ENCODE measurements around the gene CFAP161. TPM values are rescaled to one million over a fixed set of nuclear protein-coding genes. Genes with fewer than 3 reads are reported as not detected.

Gene CFAP161
- polyA plus RNA-seq, 1 of the 3 experiments (the other 2 are of a cell fraction) = 0.03 TPM

DNA sequence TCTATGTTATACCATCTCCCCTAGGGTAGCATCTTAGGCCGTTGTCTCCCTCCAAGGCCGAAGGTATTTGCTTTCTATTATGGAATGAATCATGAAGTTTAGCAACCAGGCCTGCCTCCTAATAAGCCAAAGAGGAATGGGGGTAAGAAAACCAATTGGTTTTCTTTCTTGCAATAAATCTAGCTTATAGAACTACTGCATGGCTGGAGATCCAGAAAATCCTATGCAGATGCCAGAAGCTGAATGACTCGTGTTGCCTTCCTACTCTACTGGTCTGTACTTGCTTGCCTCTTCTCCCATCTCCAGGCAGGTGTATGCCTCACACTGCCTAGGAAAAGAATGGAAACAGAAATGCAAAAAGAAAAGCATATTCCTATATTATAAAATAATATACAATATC lies 31.5 kb downstream of the CFAP161 start:
- no peak overlapping the region for H3K4me2 ChIP-seq
- H3K4me1 ChIP-seq (ENCODE audit: control insufficient read depth in 1 of 2, insufficient read depth in 2 of 2, low read depth in 1 of 2, low read length in 1 of 2) = peaks cover 0 to 14% of the 10 kb centered on the region in 2 experiments; a peak in 2 of 4 replicates
- ChIA-PET POLR2A (no interaction called here), CTCF (interaction anchor here (1.4 to 3.5 kb wide), 3 partner anchors 10 to 100 kb away, joined by 8 to 23 read pairs (median 15); no protein-coding TSS in a partner anchor)
- no peaks in the 10 kb centered on the region for H3K9me2 ChIP-seq
- H3K79me2 ChIP-seq (ENCODE audit: insufficient read depth) = no peaks in the 10 kb centered on the region
- no peak overlapping the region for H3K9ac ChIP-seq
- no peaks in the 10 kb centered on the region for H3K27me3 ChIP-seq (ENCODE audit: insufficient read depth)
- H4K20me1 ChIP-seq (ENCODE audit: insufficient read depth) = no peaks in the 10 kb centered on the region
- H3K4me3 ChIP-seq (ENCODE audit: low read depth in 2 of 2, low read length in 1 of 2) = no peak overlapping the region
- no peaks in the 10 kb centered on the region for H3K9me3 ChIP-seq
- TF ChIP-seq CTCF (IDR thresholded peaks at IDR 0.05) (no peak), YY1 (IDR thresholded peaks at IDR 0.05; ENCODE audit: low read depth) (no peak), NRF1 (IDR thresholded peaks at IDR 0.05; ENCODE audit: low read depth, low read length) (no peak), TAF1 (IDR thresholded peaks at IDR 0.05; ENCODE audit: borderline replicate concordance, low read depth, low read length) (no peak), FOSL2 (IDR thresholded peaks at IDR 0.05; ENCODE audit: borderline replicate concordance, low read depth) (no peak), MAX (IDR thresholded peaks at IDR 0.05; ENCODE audit: low read depth) (no peak), TEAD4 (IDR thresholded peaks at IDR 0.05; ENCODE audit: borderline replicate concordance, insufficient read depth) (no peak), CHD2 (IDR thresholded peaks at IDR 0.05; ENCODE audit: low read length, partially characterized antibody) (no peak), FOXM1 (IDR thresholded peaks at IDR 0.05; ENCODE audit: low read depth) (no peak), NFIC (IDR thresholded peaks at IDR 0.05; ENCODE audit: borderline replicate concordance) (no peak), TCF12 (IDR thresholded peaks at IDR 0.05) (no peak), JUND (IDR thresholded peaks at IDR 0.05) (no peak), RAD21 (IDR thresholded peaks at IDR 0.05; ENCODE audit: low read length) (no peak), EZH2phosphoT487 (IDR thresholded peaks at IDR 0.05; ENCODE audit: borderline replicate concordance, low read depth) (no peak)
- TF ChIP-seq, protein P1, sequence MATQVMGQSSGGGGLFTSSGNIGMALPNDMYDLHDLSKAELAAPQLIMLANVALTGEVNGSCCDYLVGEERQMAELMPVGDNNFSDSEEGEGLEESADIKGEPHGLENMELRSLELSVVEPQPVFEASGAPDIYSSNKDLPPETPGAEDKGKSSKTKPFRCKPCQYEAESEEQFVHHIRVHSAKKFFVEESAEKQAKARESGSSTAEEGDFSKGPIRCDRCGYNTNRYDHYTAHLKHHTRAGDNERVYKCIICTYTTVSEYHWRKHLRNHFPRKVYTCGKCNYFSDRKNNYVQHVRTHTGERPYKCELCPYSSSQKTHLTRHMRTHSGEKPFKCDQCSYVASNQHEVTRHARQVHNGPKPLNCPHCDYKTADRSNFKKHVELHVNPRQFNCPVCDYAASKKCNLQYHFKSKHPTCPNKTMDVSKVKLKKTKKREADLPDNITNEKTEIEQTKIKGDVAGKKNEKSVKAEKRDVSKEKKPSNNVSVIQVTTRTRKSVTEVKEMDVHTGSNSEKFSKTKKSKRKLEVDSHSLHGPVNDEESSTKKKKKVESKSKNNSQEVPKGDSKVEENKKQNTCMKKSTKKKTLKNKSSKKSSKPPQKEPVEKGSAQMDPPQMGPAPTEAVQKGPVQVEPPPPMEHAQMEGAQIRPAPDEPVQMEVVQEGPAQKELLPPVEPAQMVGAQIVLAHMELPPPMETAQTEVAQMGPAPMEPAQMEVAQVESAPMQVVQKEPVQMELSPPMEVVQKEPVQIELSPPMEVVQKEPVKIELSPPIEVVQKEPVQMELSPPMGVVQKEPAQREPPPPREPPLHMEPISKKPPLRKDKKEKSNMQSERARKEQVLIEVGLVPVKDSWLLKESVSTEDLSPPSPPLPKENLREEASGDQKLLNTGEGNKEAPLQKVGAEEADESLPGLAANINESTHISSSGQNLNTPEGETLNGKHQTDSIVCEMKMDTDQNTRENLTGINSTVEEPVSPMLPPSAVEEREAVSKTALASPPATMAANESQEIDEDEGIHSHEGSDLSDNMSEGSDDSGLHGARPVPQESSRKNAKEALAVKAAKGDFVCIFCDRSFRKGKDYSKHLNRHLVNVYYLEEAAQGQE (IDR thresholded peaks at IDR 0.05; ENCODE audit: low read depth, low read length) = no peak
- TF ChIP-seq, protein P2, sequence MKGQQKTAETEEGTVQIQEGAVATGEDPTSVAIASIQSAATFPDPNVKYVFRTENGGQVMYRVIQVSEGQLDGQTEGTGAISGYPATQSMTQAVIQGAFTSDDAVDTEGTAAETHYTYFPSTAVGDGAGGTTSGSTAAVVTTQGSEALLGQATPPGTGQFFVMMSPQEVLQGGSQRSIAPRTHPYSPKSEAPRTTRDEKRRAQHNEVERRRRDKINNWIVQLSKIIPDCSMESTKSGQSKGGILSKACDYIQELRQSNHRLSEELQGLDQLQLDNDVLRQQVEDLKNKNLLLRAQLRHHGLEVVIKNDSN (IDR thresholded peaks at IDR 0.05; ENCODE audit: borderline replicate concordance, low read depth) = no peak
- TF ChIP-seq, protein P3, sequence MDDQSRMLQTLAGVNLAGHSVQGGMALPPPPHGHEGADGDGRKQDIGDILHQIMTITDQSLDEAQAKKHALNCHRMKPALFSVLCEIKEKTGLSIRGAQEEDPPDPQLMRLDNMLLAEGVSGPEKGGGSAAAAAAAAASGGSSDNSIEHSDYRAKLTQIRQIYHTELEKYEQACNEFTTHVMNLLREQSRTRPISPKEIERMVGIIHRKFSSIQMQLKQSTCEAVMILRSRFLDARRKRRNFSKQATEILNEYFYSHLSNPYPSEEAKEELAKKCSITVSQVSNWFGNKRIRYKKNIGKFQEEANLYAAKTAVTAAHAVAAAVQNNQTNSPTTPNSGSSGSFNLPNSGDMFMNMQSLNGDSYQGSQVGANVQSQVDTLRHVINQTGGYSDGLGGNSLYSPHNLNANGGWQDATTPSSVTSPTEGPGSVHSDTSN (IDR thresholded peaks at IDR 0.05) = no peak
- no peak overlapping the region for H2AFZ ChIP-seq (ENCODE audit: low read depth)
- no peak for DNase-seq
- no peaks in the 10 kb centered on the region for H3K36me3 ChIP-seq (replicated peaks in 1 of 2; ENCODE audit: control insufficient read depth in 1 of 2, insufficient read depth in 2 of 2, low read length in 1 of 2)
- WGBS (ENCODE audit: low lambda C conversion rate) = 33% methylated on average over 3 of the region's 3 CpGs
- no peak overlapping the region for H3K27ac ChIP-seq (ENCODE audit: low read depth in 2 of 2, low read length in 1 of 2)
- no peaks in the 10 kb centered on the region for H3F3A ChIP-seq (replicated peaks; ENCODE audit: insufficient read depth)

All from SK-N-SH (cell line).